ENCODE measurements around the gene THSD1.
"Not testable (repeated sequence)": the region's sequence is repeated elsewhere in the genome, so short reads cannot be mapped to it uniquely, and the experiment has no call there.

DNA sequence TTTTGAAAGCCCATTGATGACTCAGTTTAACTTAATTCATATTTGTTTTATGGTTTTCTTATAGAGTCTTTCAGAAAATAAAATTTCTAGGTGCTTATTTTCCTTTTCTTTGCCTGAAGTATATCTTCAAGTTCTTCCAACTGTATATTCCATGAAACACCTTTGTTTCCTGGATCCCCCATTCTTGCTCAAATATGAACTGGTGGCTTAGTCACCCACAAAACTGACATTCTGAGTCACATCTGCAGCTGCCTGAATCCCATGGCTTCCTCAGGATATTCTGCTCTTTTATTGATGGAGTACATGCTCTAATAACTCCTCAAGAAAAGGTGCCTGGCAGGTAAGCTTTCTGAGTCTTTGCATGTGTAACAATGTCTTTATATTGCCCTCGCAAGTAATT lies 32.7 kb downstream of the THSD1 start:
- TF ChIP-seq NR1H2 (CRISPR knock-in tag; IDR thresholded peaks at IDR 0.05); ESRRA (CRISPR knock-in tag; IDR thresholded peaks at IDR 0.05; ENCODE audit: borderline replicate concordance); ZNF317 (CRISPR knock-in tag; IDR thresholded peaks at IDR 0.05; ENCODE audit: borderline replicate concordance, low read depth); NR3C1 (CRISPR knock-in tag; conservative IDR thresholded peaks at IDR 0.05; ENCODE audit: low read depth): not testable (repeated sequence)
- TF ChIP-seq, protein P1, sequence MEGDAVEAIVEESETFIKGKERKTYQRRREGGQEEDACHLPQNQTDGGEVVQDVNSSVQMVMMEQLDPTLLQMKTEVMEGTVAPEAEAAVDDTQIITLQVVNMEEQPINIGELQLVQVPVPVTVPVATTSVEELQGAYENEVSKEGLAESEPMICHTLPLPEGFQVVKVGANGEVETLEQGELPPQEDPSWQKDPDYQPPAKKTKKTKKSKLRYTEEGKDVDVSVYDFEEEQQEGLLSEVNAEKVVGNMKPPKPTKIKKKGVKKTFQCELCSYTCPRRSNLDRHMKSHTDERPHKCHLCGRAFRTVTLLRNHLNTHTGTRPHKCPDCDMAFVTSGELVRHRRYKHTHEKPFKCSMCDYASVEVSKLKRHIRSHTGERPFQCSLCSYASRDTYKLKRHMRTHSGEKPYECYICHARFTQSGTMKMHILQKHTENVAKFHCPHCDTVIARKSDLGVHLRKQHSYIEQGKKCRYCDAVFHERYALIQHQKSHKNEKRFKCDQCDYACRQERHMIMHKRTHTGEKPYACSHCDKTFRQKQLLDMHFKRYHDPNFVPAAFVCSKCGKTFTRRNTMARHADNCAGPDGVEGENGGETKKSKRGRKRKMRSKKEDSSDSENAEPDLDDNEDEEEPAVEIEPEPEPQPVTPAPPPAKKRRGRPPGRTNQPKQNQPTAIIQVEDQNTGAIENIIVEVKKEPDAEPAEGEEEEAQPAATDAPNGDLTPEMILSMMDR (IDR thresholded peaks at IDR 0.05) = not testable (repeated sequence)
- TF ChIP-seq, protein P2, sequence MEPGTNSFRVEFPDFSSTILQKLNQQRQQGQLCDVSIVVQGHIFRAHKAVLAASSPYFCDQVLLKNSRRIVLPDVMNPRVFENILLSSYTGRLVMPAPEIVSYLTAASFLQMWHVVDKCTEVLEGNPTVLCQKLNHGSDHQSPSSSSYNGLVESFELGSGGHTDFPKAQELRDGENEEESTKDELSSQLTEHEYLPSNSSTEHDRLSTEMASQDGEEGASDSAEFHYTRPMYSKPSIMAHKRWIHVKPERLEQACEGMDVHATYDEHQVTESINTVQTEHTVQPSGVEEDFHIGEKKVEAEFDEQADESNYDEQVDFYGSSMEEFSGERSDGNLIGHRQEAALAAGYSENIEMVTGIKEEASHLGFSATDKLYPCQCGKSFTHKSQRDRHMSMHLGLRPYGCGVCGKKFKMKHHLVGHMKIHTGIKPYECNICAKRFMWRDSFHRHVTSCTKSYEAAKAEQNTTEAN (CRISPR knock-in tag; IDR thresholded peaks at IDR 0.05) = not testable (repeated sequence)
- TF ChIP-seq, protein P3, sequence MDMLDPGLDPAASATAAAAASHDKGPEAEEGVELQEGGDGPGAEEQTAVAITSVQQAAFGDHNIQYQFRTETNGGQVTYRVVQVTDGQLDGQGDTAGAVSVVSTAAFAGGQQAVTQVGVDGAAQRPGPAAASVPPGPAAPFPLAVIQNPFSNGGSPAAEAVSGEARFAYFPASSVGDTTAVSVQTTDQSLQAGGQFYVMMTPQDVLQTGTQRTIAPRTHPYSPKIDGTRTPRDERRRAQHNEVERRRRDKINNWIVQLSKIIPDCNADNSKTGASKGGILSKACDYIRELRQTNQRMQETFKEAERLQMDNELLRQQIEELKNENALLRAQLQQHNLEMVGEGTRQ (CRISPR knock-in tag; IDR thresholded peaks at IDR 0.05) = not testable (repeated sequence)
- TF ChIP-seq, protein P4, sequence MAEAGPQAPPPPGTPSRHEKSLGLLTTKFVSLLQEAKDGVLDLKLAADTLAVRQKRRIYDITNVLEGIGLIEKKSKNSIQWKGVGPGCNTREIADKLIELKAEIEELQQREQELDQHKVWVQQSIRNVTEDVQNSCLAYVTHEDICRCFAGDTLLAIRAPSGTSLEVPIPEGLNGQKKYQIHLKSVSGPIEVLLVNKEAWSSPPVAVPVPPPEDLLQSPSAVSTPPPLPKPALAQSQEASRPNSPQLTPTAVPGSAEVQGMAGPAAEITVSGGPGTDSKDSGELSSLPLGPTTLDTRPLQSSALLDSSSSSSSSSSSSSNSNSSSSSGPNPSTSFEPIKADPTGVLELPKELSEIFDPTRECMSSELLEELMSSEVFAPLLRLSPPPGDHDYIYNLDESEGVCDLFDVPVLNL (CRISPR knock-in tag; IDR thresholded peaks at IDR 0.05; ENCODE audit: borderline replicate concordance, low read depth) = not testable (repeated sequence)
- TF ChIP-seq, protein P5, sequence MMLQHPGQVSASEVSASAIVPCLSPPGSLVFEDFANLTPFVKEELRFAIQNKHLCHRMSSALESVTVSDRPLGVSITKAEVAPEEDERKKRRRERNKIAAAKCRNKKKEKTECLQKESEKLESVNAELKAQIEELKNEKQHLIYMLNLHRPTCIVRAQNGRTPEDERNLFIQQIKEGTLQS (CRISPR knock-in tag; conservative IDR thresholded peaks at IDR 0.05) = not testable (repeated sequence)
- TF ChIP-seq, protein P6, sequence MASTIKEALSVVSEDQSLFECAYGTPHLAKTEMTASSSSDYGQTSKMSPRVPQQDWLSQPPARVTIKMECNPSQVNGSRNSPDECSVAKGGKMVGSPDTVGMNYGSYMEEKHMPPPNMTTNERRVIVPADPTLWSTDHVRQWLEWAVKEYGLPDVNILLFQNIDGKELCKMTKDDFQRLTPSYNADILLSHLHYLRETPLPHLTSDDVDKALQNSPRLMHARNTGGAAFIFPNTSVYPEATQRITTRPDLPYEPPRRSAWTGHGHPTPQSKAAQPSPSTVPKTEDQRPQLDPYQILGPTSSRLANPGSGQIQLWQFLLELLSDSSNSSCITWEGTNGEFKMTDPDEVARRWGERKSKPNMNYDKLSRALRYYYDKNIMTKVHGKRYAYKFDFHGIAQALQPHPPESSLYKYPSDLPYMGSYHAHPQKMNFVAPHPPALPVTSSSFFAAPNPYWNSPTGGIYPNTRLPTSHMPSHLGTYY (CRISPR knock-in tag; IDR thresholded peaks at IDR 0.05) = not testable (repeated sequence)
- TF ChIP-seq, protein P7, sequence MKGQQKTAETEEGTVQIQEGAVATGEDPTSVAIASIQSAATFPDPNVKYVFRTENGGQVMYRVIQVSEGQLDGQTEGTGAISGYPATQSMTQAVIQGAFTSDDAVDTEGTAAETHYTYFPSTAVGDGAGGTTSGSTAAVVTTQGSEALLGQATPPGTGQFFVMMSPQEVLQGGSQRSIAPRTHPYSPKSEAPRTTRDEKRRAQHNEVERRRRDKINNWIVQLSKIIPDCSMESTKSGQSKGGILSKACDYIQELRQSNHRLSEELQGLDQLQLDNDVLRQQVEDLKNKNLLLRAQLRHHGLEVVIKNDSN (CRISPR knock-in tag; IDR thresholded peaks at IDR 0.05) = not testable (repeated sequence)
